Activated CD4-positive, alpha-beta memory T cell treated with anti-CD3 and anti-CD28 coated beads, Interleukin-2, amount 10 ng/mL, durations not matched to agents 7 days and 5 days (primary cell): ENCODE measurements around the gene LSP1. TPM values are rescaled to one million over a fixed set of nuclear protein-coding genes. Genes with fewer than 3 reads are reported as not detected.
"Not testable (repeated sequence)": the region's sequence is repeated elsewhere in the genome, so short reads cannot be mapped to it uniquely, and the experiment has no call there.

Experiments used
- CTCF ChIA-PET: fragments of 350-600 bp; sonication (Branson Sonifier 250); formaldehyde crosslinking; loops from one replicate; lab custom pipeline; 2021; ENCODE audit warnings: antibody characterized with exemption, inconsistent platforms; lab: Charles Lee
- POLR2A ChIA-PET: fragments of 350-600 bp; sonication (Branson Sonifier 250); formaldehyde crosslinking; loops from one replicate; lab custom pipeline; 2021; ENCODE audit warnings: antibody characterized with exemption; lab: Charles Lee
- DNase-seq: peaks from one replicate; pipeline ENCODE4 v3.0.0-alpha.2; 2020
- H3K27ac Mint-ChIP-seq: one replicate; pipeline ENCODE4 v1.8.0; 2021; ENCODE audit warnings: mild to moderate bottlenecking, mixed read lengths
- H3K27me3 Mint-ChIP-seq: one replicate; pipeline ENCODE4 v1.8.0; 2021; ENCODE audit warnings: mixed read lengths
- H3K36me3 Mint-ChIP-seq: one replicate; pipeline ENCODE4 v1.8.0; 2021; ENCODE audit warnings: low read depth, mixed read lengths
- H3K4me1 Mint-ChIP-seq: one replicate; pipeline ENCODE4 v1.8.0; 2021; ENCODE audit warnings: mixed read lengths
- H3K4me3 Mint-ChIP-seq: one replicate; pipeline ENCODE4 v1.8.0; 2021; ENCODE audit warnings: mild to moderate bottlenecking, mixed read lengths
- H3K9me3 Mint-ChIP-seq: one replicate; pipeline ENCODE4 v1.8.0; 2021; ENCODE audit warnings: mixed read lengths
- total RNA-seq, 2 experiments: library from RNA; stranded (reverse); gene quantifications; one replicate each; pipeline ENCODE4 v1.2.3, GENCODE V29; 2021

Gene LSP1
- total RNA-seq, 2 experiments from 2014 or later = 590 TPM

DNA sequence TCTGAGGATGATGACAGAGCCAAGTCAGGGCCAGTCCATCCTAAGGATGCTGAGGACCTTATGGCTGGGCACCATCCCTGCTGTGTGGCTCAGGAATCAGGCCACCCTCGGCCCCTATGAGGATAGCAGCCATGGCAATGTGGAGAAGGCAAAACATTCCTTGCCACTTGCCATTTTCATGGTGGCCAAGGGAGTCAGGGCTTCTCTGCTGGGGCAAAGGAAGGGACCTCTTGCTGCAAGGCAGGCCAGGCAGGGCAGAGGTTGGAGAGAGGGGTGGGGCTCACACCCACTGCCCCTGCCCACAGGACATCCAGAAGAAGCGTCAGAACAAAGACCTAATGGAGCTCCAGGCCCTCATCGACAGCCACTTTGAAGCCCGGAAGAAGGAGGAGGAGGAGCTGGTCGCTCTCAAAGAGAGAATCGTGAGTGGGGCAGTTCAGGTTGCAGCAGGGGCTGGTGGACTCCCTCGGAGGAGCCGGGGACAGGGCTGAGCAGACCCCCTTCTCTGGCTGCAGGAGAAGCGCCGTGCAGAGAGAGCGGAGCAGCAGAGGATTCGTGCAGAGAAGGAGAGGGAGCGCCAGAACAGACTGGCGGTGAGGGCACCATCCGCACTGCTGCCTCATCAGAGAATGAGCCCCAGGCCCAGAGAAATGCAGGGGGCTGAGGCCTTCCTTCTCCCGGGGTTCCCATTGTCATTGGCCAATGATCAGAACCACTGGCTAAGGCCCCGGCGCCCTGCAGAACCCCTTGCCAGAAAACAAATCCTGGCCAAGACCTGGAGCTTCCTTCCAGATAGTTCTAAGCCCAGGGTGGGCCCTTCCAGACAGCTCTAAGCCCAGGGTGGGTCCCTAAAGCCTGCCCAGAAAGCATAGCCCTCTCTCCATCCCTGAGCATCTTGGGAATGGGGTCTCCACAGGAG lies 80.8 kb downstream of the LSP1 start:
- peaks cover 19% of the 10 kb centered on the region for H3K27me3 Mint-ChIP-seq
- CTCF ChIA-PET = no interaction called here
- DNase-seq = no peak
- no peak overlapping the region for H3K27ac Mint-ChIP-seq
- no peaks in the 10 kb centered on the region for H3K36me3 Mint-ChIP-seq
- H3K4me3 Mint-ChIP-seq = no peak overlapping the region
- POLR2A ChIA-PET = interaction anchor here (1.1 kb wide), 1 partner anchor 17 kb away, joined by 3 read pairs; no protein-coding TSS in a partner anchor
- no peaks in the 10 kb centered on the region for H3K9me3 Mint-ChIP-seq
- no peaks in the 10 kb centered on the region for H3K4me1 Mint-ChIP-seq

DNA sequence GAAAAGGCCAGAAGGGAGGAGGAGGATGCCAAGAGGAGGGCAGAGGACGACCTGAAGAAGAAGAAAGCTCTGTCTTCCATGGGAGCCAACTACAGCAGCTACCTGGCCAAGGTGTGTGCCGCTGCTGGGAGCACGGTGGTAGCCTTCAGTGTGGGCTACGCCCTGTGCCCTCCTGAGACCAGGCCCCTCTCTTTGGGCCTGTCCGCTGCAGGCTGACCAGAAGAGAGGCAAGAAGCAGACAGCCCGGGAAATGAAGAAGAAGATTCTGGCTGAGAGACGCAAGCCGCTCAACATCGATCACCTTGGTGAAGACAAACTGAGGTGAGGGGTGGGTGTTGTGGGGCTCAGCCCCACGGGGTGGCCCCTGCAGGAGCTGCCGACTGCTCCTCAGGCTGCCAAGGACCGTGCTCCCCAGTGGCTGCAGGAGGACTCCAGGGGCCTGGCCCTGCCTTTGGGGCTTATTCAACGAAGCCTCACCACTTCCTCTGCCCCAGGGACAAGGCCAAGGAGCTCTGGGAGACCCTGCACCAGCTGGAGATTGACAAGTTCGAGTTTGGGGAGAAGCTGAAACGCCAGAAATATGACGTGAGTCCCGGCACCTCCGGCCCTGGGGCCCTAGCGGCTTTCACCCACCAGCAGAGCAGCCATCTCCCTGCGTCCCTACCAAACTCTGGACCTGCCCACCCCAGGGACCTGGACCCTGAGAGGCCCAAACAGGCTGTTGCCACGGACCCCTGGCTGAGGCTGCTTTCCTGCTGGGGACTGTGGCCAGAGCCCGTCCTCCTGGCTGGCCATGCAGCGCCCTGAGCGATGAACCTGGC lies 81.7 kb downstream of the LSP1 start:
- DNase-seq = no peak
- Mint-ChIP-seq H3K4me3 (no peak overlapping the region), H3K4me1 (peaks cover 3% of the 10 kb centered on the region), H3K27me3 (peaks cover 19% of the 10 kb centered on the region), H3K36me3 (no peaks in the 10 kb centered on the region), H3K9me3 (no peaks in the 10 kb centered on the region), H3K27ac (no peak overlapping the region)
- ChIA-PET POLR2A (no interaction called here), CTCF (no interaction called here)

DNA sequence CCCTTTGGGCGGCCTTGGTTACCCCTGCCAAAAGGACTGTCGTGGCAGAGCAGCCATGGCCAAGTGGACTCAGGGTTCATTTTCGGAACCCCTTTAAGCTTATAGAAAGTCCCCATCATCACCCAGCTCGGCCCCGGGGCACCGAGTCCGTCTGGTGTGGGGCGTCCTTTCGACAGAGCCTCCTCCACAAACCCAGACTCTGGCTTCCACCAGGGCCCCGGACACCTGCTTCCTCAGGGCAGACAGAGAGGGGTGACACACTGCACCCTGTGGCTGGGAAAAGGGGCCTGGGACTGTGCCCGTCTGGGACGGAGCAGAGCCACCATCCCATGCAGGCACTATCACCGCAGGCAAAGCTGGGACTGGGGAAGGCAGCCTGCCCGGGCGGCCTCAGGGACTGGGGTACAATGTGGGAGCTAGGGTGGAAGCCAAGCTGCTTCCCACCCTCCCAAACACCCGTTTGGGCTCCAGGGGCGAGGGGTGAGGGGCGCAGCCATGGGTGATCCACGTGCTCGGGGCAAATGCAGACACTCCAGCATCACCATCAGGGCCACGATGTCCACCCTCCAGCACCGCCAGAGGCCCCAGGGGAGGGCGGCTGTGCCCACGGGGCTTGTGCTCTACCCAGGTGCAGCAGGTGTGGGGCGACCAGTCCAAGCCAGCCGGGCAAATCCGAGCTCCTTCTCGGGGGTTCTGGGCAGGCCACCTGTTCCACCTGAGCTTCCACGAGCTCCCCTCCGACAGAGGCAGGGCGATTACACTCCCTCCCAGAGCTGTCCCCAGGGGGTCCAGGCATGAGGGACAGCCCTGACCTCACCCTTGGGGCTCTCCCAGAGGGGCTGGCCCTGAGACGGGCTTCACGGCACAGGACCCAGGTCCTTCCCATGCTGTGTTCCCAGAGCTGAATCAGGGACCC lies 82.5 kb downstream of the LSP1 start:
- Mint-ChIP-seq H3K4me3 (no peak overlapping the region), H3K27ac (no peak overlapping the region), H3K36me3 (no peaks in the 10 kb centered on the region), H3K9me3 (no peaks in the 10 kb centered on the region), H3K27me3 (peaks cover 18% of the 10 kb centered on the region), H3K4me1 (peaks cover 3% of the 10 kb centered on the region)
- CTCF ChIA-PET = no interaction called here
- POLR2A ChIA-PET = no interaction called here
- DNase-seq = no peak

DNA sequence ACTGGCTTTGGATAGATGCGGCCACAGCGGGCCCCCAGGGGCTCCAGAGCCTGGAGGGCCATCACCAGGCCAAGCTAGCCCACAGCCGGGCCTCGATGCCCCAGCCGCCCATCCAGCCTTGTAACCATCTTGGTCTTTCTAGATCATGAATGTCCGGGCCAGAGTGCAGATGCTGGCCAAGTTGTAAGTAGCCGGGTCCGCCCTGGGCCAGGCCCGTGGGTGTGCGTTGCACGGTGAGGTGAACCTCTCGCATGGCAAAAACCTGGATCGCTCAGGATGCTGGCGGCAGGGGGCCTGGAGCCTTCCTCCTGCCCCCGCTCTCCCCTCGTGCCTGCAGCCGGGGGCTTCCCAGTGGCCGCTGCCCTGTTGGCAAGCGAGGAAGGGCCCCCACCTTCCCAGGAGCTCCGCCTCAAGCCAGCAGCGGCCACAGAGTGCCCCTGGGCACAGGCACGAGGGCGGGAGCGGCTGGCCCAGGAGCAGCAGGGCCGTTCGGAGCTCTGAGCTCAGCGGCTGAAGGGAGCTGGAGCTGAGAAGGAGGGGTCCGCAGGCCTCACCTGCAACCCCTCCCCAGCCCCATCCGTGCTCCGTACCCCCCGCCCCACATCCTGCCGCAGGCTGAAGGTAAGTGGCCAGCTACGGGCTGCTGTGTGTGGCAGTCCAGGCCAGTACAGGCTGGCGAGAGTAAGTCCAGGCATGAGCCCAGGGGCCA lies 83.3 kb downstream of the LSP1 start:
- no peak overlapping the region for H3K27ac Mint-ChIP-seq
- no peaks in the 10 kb centered on the region for H3K9me3 Mint-ChIP-seq
- DNase-seq = no peak
- no peak overlapping the region for H3K4me3 Mint-ChIP-seq
- CTCF ChIA-PET = no interaction called here
- H3K4me1 Mint-ChIP-seq = peaks cover 3% of the 10 kb centered on the region
- H3K27me3 Mint-ChIP-seq = peaks cover 14% of the 10 kb centered on the region
- POLR2A ChIA-PET = no interaction called here
- H3K36me3 Mint-ChIP-seq = no peaks in the 10 kb centered on the region

DNA sequence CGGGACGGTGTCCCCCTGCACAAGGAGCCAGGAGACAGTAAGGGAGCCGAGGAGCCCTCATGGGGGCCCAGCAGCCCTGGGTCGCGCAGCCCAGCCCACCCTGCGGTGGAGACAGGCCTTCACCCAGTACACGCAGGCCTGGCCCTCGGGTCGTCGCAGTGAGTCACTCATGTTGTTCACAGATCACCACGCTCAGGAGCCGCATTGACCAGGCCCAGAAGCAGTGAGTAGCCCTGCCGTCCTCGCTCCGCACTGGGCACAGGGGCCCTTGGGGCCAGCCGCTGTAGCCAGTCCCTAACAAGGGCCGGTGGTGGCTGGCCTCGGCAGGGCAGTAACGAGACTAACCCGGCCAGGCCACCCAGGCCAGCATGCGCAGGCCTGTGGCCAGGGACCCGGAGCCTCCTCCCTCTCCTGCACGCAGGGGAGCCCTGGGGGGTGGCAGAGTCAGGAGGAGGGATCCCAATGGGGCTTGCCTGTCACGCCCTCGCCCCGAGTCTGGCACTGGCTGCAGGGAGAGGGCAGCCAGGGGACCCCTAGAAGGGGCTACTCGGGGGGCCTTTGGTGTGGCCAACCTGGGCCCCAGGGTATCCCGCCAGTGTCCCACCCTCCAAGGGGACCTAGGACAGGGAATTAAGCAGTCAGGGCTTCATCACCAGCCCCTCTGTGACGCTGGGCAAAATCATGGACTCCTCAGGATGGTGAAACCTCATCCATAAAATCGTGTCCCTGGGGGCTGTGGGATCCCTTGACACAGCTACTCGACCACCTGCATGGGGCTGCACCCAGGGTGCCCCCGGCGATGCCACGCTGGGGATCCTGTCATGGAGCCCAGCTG lies 84.1 kb downstream of the LSP1 start:
- no peak overlapping the region for H3K4me3 Mint-ChIP-seq
- H3K36me3 Mint-ChIP-seq = no peaks in the 10 kb centered on the region
- H3K9me3 Mint-ChIP-seq = no peaks in the 10 kb centered on the region
- H3K4me1 Mint-ChIP-seq = peaks cover 3% of the 10 kb centered on the region
- POLR2A ChIA-PET = no interaction called here
- no peak overlapping the region for H3K27ac Mint-ChIP-seq
- H3K27me3 Mint-ChIP-seq = peaks cover 7% of the 10 kb centered on the region
- no peak for DNase-seq
- CTCF ChIA-PET = no interaction called here

DNA sequence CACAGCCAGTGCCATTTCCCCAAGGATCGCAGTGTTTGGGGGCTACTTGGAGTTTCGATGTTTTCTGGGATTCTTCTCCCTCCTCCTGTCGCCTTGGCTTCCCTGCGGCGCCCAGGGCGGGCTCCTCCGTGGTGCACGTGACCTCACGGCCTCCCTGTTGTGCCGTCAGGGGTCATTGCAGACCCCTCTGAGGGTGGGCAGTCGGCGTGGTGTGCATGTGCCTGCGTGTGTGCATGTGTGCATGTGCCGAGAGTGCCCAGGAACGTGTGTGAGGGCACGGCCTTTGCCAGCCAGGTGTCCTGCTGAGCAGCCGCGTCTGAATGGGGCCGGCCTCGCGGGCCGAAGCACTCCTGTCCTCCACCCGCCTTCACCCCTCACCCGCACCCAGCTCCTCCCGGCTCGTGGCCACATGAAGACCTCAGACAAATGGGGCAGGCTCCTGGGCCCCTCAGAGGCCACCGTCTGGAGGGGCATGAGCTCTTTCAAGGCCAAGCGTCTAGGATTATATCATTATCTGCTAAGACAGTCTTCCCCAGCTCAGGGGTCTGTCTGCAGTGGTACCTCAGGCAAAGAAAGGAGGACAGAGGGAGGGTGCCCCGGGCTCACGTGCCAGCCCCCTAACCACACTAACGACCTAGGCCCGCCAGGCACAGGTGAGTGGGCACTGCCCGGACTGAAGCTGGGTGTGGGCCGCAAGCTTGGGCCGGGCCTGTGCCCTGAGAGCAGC lies 84.9 kb downstream of the LSP1 start:
- Mint-ChIP-seq H3K36me3 (no peaks in the 10 kb centered on the region), H3K4me3 (no peak overlapping the region), H3K4me1 (peaks cover 3% of the 10 kb centered on the region), H3K27me3 (peaks cover 6% of the 10 kb centered on the region), H3K9me3 (no peaks in the 10 kb centered on the region), H3K27ac (no peak overlapping the region)
- CTCF ChIA-PET = no interaction called here
- DNase-seq = no peak
- POLR2A ChIA-PET = no interaction called here

DNA sequence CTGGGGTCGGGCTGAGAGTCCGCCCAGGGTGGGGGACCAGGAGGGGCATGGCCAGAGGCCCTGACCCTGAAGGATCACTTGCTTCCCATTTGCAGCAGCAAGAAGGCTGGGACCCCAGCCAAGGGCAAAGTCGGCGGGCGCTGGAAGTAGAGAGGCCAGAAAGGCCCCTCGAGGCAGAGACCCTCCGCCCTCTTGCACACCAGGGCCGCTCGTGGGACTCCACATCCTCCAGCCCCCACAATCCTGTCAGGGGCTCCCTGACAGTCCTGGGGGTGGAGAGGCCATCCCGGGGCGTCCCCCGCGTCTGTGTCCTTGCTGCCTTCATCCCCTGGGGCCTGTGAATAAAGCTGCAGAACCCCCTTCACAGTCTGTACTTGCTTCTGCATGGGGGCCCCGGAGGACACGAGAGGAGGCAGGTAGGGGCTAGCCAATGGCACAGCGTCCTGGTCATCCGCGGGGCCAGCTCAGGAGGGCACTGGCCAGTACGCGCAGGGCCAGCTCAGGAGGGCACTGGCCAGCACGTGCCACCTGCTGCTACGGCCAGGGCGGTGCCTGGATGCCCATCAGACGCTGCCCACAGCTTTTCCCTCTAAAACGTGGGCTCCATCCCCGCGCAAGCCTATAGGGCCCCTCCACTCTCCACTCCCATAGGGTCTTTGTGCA lies 85.6 kb downstream of the LSP1 start:
- no peak for DNase-seq
- peaks cover 3% of the 10 kb centered on the region for H3K27me3 Mint-ChIP-seq
- ChIA-PET CTCF (no interaction called here), POLR2A (no interaction called here)
- no peaks in the 10 kb centered on the region for H3K9me3 Mint-ChIP-seq
- no peaks in the 10 kb centered on the region for H3K36me3 Mint-ChIP-seq
- peaks cover 3% of the 10 kb centered on the region for H3K4me1 Mint-ChIP-seq
- H3K27ac Mint-ChIP-seq = no peak overlapping the region
- no peak overlapping the region for H3K4me3 Mint-ChIP-seq

DNA sequence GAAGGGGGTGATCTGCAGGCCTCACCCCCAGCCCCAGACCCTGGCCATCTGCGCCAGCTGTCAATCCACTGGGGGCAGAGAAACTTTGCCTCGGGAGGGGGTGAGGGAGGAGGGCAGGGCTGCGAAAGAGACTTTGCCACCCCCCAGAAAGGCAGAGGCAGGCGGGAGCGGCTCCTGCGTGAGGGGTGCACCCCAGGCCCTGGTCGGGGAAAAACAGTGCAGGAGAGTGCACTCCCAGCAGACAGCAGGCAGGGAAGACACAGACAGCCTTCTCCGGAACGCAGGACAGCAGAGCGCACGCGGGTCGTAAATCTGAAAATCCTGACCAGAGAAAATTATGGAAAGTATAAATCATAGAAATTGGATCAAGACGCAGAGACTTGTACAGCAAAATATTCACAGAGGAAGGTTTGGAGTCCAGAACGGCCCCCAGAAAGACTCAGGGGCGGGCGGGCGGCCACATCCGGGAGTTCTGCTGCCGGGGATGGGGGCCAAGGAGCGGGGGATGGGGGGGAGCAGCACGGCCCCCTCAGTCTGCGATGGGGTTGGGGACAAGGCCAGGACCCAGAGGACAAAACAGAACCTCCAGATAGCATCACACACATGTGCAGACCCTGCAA lies 86.2 kb downstream of the LSP1 start:
- H3K27ac Mint-ChIP-seq = no peak overlapping the region
- DNase-seq = no peak
- no peaks in the 10 kb centered on the region for H3K27me3 Mint-ChIP-seq
- peaks cover 3% of the 10 kb centered on the region for H3K4me1 Mint-ChIP-seq
- H3K36me3 Mint-ChIP-seq = no peaks in the 10 kb centered on the region
- ChIA-PET CTCF (no interaction called here), POLR2A (no interaction called here)
- H3K4me3 Mint-ChIP-seq = no peak overlapping the region
- no peaks in the 10 kb centered on the region for H3K9me3 Mint-ChIP-seq

DNA sequence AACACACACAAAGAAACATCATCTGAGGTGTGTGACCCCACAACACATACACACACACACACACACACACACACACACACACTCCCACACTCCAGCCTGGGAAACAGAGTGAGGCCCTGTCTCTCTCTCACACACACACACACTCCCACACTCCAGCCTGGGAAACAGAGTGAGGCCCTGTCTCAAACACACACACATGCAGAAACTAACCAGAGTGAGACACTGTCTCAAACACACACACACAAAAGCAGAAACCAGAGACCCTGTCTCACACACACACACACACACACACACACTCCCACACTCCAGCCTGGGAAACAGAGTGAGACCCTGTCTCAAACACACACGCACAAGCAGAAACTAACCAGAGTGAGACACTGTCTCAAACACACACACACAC lies 86.9 kb downstream of the LSP1 start:
- H3K4me1 Mint-ChIP-seq = not testable (repeated sequence)

More for the DNA sequence above, 86.9 kb downstream of the LSP1 start:
- H3K27ac Mint-ChIP-seq, H3K27me3 Mint-ChIP-seq, H3K36me3 Mint-ChIP-seq, H3K9me3 Mint-ChIP-seq, H3K4me3 Mint-ChIP-seq, DNase-seq, CTCF ChIA-PET, POLR2A ChIA-PET: not testable (repeated sequence)
